Measurements from ENCODE around the gene MIS18BP1.

Gene MIS18BP1

GRCh38 chr14:45271858-45272537, 19.0 kb upstream of the MIS18BP1 start:
- no peak for DNase-seq (ENCODE audit: low read depth)
- H3K4me3 ChIP-seq (ENCODE audit: low read length) = no peak overlapping the region
- no peak for TF ChIP-seq CTCF (conservative IDR thresholded peaks at IDR 0.05; ENCODE audit: low read depth, low read length)

GRCh38 chr14:45270031-45270430, 17.0 kb upstream of the MIS18BP1 start:
- no peak overlapping the region for H3K4me3 ChIP-seq (ENCODE audit: low read length)
- TF ChIP-seq CTCF (conservative IDR thresholded peaks at IDR 0.05; ENCODE audit: low read depth, low read length) = no peak
- DNase-seq (ENCODE audit: low read depth) = no peak

GRCh38 chr14:45267071-45267470, 14.1 kb upstream of the MIS18BP1 start:
- DNase-seq (ENCODE audit: low read depth) = no peak
- TF ChIP-seq CTCF (conservative IDR thresholded peaks at IDR 0.05; ENCODE audit: low read depth, low read length) = no peak
- H3K4me3 ChIP-seq (ENCODE audit: low read length) = no peak overlapping the region

GRCh38 chr14:45262637-45263036, 9.6 kb upstream of the MIS18BP1 start:
- DNase-seq (ENCODE audit: low read depth) = no peak
- H3K4me3 ChIP-seq (ENCODE audit: low read length) = no peak overlapping the region
- TF ChIP-seq CTCF (conservative IDR thresholded peaks at IDR 0.05; ENCODE audit: low read depth, low read length) = no peak

GRCh38 chr14:45261209-45261608, 8.2 kb upstream of the MIS18BP1 start:
- no peak for TF ChIP-seq CTCF (conservative IDR thresholded peaks at IDR 0.05; ENCODE audit: low read depth, low read length)
- DNase-seq (ENCODE audit: low read depth) = no peak
- no peak overlapping the region for H3K4me3 ChIP-seq (ENCODE audit: low read length)

GRCh38 chr14:45258805-45259204, 5.8 kb upstream of the MIS18BP1 start:
- DNase-seq (ENCODE audit: low read depth) = no peak
- H3K4me3 ChIP-seq (ENCODE audit: low read length) = no peak overlapping the region
- no peak for TF ChIP-seq CTCF (conservative IDR thresholded peaks at IDR 0.05; ENCODE audit: low read depth, low read length)

- DNase-seq (ENCODE audit: low read depth) = no peak
- no peak for TF ChIP-seq CTCF (conservative IDR thresholded peaks at IDR 0.05; ENCODE audit: low read depth, low read length)
Measured at GRCh38 chr14:45258073-45258472, 5.1 kb upstream of the MIS18BP1 start.

More at GRCh38 chr14:45258073-45258472, 5.1 kb upstream of the MIS18BP1 start:
- no peak overlapping the region for H3K4me3 ChIP-seq (ENCODE audit: low read length)

Measured in retinal pigment epithelial cell (primary cell).